ENCODE results near the gene ANAPC4. TPM values are rescaled to one million over a fixed set of nuclear protein-coding genes. Genes with fewer than 3 reads are reported as not detected.
A peak's percentile ranks its signal among the peaks of the same experiment; 100 is the strongest.

ANAPC4 gene
- total RNA-seq, 1 donor from 2014 or later: 23.6 TPM

- DNase-seq (ENCODE audit: low spot score): no peak
Measured at GRCh38 chr4:25433966-25434827, 57.1 kb downstream of the ANAPC4 start.

- DNase-seq (ENCODE audit: low spot score): no peak
Measured at GRCh38 chr4:25437926-25438325, 60.9 kb downstream of the ANAPC4 start.

GRCh38 chr4:25439918-25440477 is 62.9 kb downstream of the ANAPC4 start:
- DNase-seq (ENCODE audit: low spot score): peak; percentile 73

- DNase-seq (ENCODE audit: low spot score): peak; percentile 76
Measured at GRCh38 chr4:25440478-25441030, 63.5 kb downstream of the ANAPC4 start.

GRCh38 chr4:25441519-25442117 is 64.6 kb downstream of the ANAPC4 start:
- peak; percentile 56 for DNase-seq (ENCODE audit: low spot score)

GRCh38 chr4:25442863-25443307 is 65.8 kb downstream of the ANAPC4 start:
- no peak for DNase-seq (ENCODE audit: low spot score)

- DNase-seq (ENCODE audit: low spot score): no peak
Measured at GRCh38 chr4:25443851-25444250, 66.8 kb downstream of the ANAPC4 start.

GRCh38 chr4:25446611-25447010 is 69.5 kb downstream of the ANAPC4 start:
- DNase-seq (ENCODE audit: low spot score): no peak

- peak; percentile 74 for DNase-seq (ENCODE audit: low spot score)
Measured at GRCh38 chr4:25448379-25449109, 71.5 kb downstream of the ANAPC4 start.

- DNase-seq (ENCODE audit: low spot score): no peak
Measured at GRCh38 chr4:25449270-25449669, 72.2 kb downstream of the ANAPC4 start.

- DNase-seq (ENCODE audit: low spot score): no peak
Measured at GRCh38 chr4:25449688-25450087, 72.6 kb downstream of the ANAPC4 start.

- no peak for DNase-seq (ENCODE audit: low spot score)
Measured at GRCh38 chr4:25450491-25450901, 73.4 kb downstream of the ANAPC4 start.

GRCh38 chr4:25451676-25452075 is 74.6 kb downstream of the ANAPC4 start:
- DNase-seq (ENCODE audit: low spot score): no peak

- no peak for DNase-seq (ENCODE audit: low spot score)
Measured at GRCh38 chr4:25452081-25452480, 75.0 kb downstream of the ANAPC4 start.

- DNase-seq (ENCODE audit: low spot score): no peak
Measured at GRCh38 chr4:25454476-25454875, 77.4 kb downstream of the ANAPC4 start.

- DNase-seq (ENCODE audit: low spot score): peak; percentile 4
Measured at GRCh38 chr4:25457053-25457715, 80.1 kb downstream of the ANAPC4 start.

- DNase-seq (ENCODE audit: low spot score): no peak
Measured at GRCh38 chr4:25466966-25467697, 90.1 kb downstream of the ANAPC4 start.

GRCh38 chr4:25467843-25468242 is 90.8 kb downstream of the ANAPC4 start:
- DNase-seq (ENCODE audit: low spot score): no peak

Data from umbilical cord (tissue), 2 donors.